Measurements from ENCODE around the gene ZNF860. TPM values are rescaled to one million over a fixed set of nuclear protein-coding genes. Genes with fewer than 3 reads are reported as not detected.

The ZNF860 gene
- total RNA-seq, 2 donors from 2014 or later, result 1.0 to 2.6 TPM

- intact Hi-C loops (cut with DNase I), result no loop called here
- H3K27ac ChIP-seq, result peak overlapping the region in 1 of 4 donors; percentile 13
- H3K4me3 ChIP-seq, result no peak overlapping the region
These were observed 22.3 kb upstream of the ZNF860 start for GRCh38 chr3:31959251-31959650.

GRCh38 chr3:31959951-31960792, 21.4 kb upstream of the ZNF860 start:
- TF ChIP-seq POLR2A (IDR thresholded peaks at IDR 0.05) (no peak), CTCF (IDR thresholded peaks at IDR 0.05) (no peak)
- intact Hi-C loops (cut with DNase I), result no loop called here
- Histone ChIP-seq H3K27me3 (no peaks in the 10 kb centered on the region), H3K27ac (peak overlapping the region in 1 of 4 donors; percentile 20), H3K36me3 (replicated peaks in 1 of 2; ENCODE audit: insufficient read depth in 1 of 2, low read depth in 2 of 2) (no peaks in the 10 kb centered on the region), H3K9me3 (no peaks in the 10 kb centered on the region), H3K4me3 (no peak overlapping the region), H3K4me1 (peaks cover 4% of the 10 kb centered on the region)
- peak; percentile 18 for ATAC-seq
- DNase-seq, result no peak
- WGBS, 2 donors, result 78 to 82% methylated on average over 7 of the region's 7 CpGs

More at GRCh38 chr3:31959251-31959650, 22.3 kb upstream of the ZNF860 start:
- Histone ChIP-seq H3K4me1 (peaks cover 4% of the 10 kb centered on the region), H3K9me3 (no peaks in the 10 kb centered on the region), H3K27me3 (no peaks in the 10 kb centered on the region), H3K36me3 (replicated peaks in 1 of 2; ENCODE audit: insufficient read depth in 1 of 2, low read depth in 2 of 2) (no peaks in the 10 kb centered on the region)
- DNase-seq (no peak), ATAC-seq (no peak)
- TF ChIP-seq CTCF (IDR thresholded peaks at IDR 0.05) (no peak), POLR2A (IDR thresholded peaks at IDR 0.05) (no peak)
- 87 to 88% methylated on average over 2 of the region's 2 CpGs for WGBS, 2 donors

GRCh38 chr3:31960793-31961431, 20.6 kb upstream of the ZNF860 start:
- Histone ChIP-seq H3K27ac (no peak overlapping the region), H3K9me3 (no peaks in the 10 kb centered on the region), H3K27me3 (no peaks in the 10 kb centered on the region), H3K4me1 (peaks cover 4% of the 10 kb centered on the region), H3K4me3 (no peak overlapping the region), H3K36me3 (replicated peaks in 1 of 2; ENCODE audit: insufficient read depth in 1 of 2, low read depth in 2 of 2) (no peaks in the 10 kb centered on the region)
- WGBS, 2 donors, result 45 to 50% methylated on average over 4 of the region's 4 CpGs
- ATAC-seq (no peak), DNase-seq (no peak)
- no peak for TF ChIP-seq POLR2A (IDR thresholded peaks at IDR 0.05)
- TF ChIP-seq CTCF (IDR thresholded peaks at IDR 0.05), result no peak
- intact Hi-C loops (cut with DNase I), result no loop called here

- 53 to 61% methylated on average over 2 of the region's 2 CpGs for WGBS, 2 donors
- DNase-seq (no peak), ATAC-seq (no peak)
- intact Hi-C loops (cut with DNase I), result no loop called here
- H3K27me3 ChIP-seq, result no peaks in the 10 kb centered on the region
- H3K4me1 ChIP-seq, result peaks cover 4% of the 10 kb centered on the region
- no peaks in the 10 kb centered on the region for H3K36me3 ChIP-seq (replicated peaks in 1 of 2; ENCODE audit: insufficient read depth in 1 of 2, low read depth in 2 of 2)
- no peak overlapping the region for H3K27ac ChIP-seq
- no peaks in the 10 kb centered on the region for H3K9me3 ChIP-seq
- TF ChIP-seq CTCF (IDR thresholded peaks at IDR 0.05) (no peak), POLR2A (IDR thresholded peaks at IDR 0.05) (no peak)
- H3K4me3 ChIP-seq, result no peak overlapping the region
These were observed 18.7 kb upstream of the ZNF860 start for GRCh38 chr3:31962801-31963205.

All from body of pancreas (tissue), 4 donors.